K562 (cell line): ENCODE results near the gene CEBPB. TPM values are rescaled to one million over a fixed set of nuclear protein-coding genes. Genes with fewer than 3 reads are reported as not detected.

Experiments
- ATAC-seq: fragments of 200-7000 bp; cut with Tn5 transposase; 3 replicates; pipeline ENCODE4 v1.9.1; 2020; ENCODE audit warnings: moderate library complexity
- BruUV-seq: library from RNA; stranded (reverse); fragments of 400-500 nt; replicated peaks from 2 replicates; lab custom pipeline; 2021; lab: Mats Ljungman, UMichigan
- CTCF ChIA-PET: fragments of 300-600 bp; formaldehyde crosslinking; extraction: SDS; loops from one replicate; lab custom pipeline; 2021; ENCODE audit warnings: low intra/inter-chr PET ratio; lab: Yijun Ruan, JAX
- POLR2A ChIA-PET: fragments of 300-600, 350-650 bp; sonication (Branson Sonifier 250); formaldehyde crosslinking; extraction: SDS; loops from one replicate; lab custom pipeline; 2021; ENCODE audit warnings: antibody characterized with exemption, inconsistent platforms; lab: Yijun Ruan, JAX
- DNase-seq, 4 experiments: peaks; one replicate each; pipeline versions ENCODE4 v3.0.0 to v3.0.0-alpha.2; 2011 to 2018; ENCODE audit warnings: low spot score in 3 of 4, mixed read lengths in 3 of 4; ENCODE audit errors: extremely low read depth in 1 of 4
- FAIRE-seq: peaks from 2 replicates; lab custom pipeline; 2011; peaks lifted over from hg19 to GRCh38; lab: Jason Lieb, UNC
- H2AFZ ChIP-seq: 2 replicates; pipeline ENCODE4 v1.6.0; 2011; ENCODE audit warnings: low read depth, low read length, control low read depth, inconsistent platforms
- H3K27ac ChIP-seq: fragments of 200-600 bp; 3 replicates; pipeline ENCODE4 v1.8.0; 2011; ENCODE audit warnings: low read depth, mild to moderate bottlenecking, control low read depth, inconsistent platforms, low read length, moderate library complexity, mixed read lengths; ENCODE audit errors: extremely low read depth
- H3K27me3 ChIP-seq, 2 experiments: fragments of 300-600 bp in 1 of 2; 2 replicates in 1 of 2; 3 replicates in 1 of 2; pipeline versions ENCODE4 v1.6.0 to v1.8.0; 2011; ENCODE audit warnings: inconsistent platforms in 2 of 2, low read length in 2 of 2, mild to moderate bottlenecking in 1 of 2, mixed read lengths in 1 of 2, moderate library complexity in 1 of 2; ENCODE audit not compliant: control insufficient read depth in 2 of 2, insufficient read depth in 2 of 2
- H3K36me3 ChIP-seq: fragments of 300-600 bp; 3 replicates; pipeline ENCODE4 v1.8.0; 2011; ENCODE audit warnings: mild to moderate bottlenecking, low read length, inconsistent platforms; ENCODE audit not compliant: control insufficient read depth, insufficient read depth
- H3K4me1 ChIP-seq, 2 experiments: fragments of 200-600 bp in 1 of 2; replicated peaks in 1 of 2; 2 replicates in 1 of 2; 3 replicates in 1 of 2; pipeline versions ENCODE4 v1.5.1 to v1.8.0; 2011; ENCODE audit warnings: inconsistent platforms in 2 of 2, low read length in 2 of 2, mild to moderate bottlenecking in 1 of 2, mixed read lengths in 1 of 2, moderate library complexity in 1 of 2; ENCODE audit not compliant: control insufficient read depth in 2 of 2, insufficient read depth in 2 of 2
- H3K4me2 ChIP-seq: 2 replicates; pipeline ENCODE4 v1.6.1; 2011; ENCODE audit warnings: low read length, control low read depth, inconsistent platforms, mixed read lengths; ENCODE audit not compliant: insufficient read depth
- H3K4me3 ChIP-seq: fragments of 200-600 bp; sonication (generic), shearing (Covaris generic); 2 replicates; pipeline ENCODE4 v1.5.1; 2016; ENCODE audit warnings: control low read depth, inconsistent platforms
- H3K79me2 ChIP-seq: fragments of 200-600 bp; 3 replicates; pipeline ENCODE4 v1.8.0; 2011; ENCODE audit warnings: low read length, inconsistent platforms; ENCODE audit not compliant: control insufficient read depth, insufficient read depth
- H3K9ac ChIP-seq, 2 experiments: 2 replicates each; pipeline versions ENCODE4 v1.6.0 to v1.6.1; 2011; ENCODE audit warnings: low read depth in 2 of 2, low read length in 2 of 2, control low read depth in 1 of 2, inconsistent platforms in 1 of 2, mild to moderate bottlenecking in 1 of 2, mixed read lengths in 1 of 2; ENCODE audit not compliant: insufficient read depth in 1 of 2
- H3K9me1 ChIP-seq: one replicate; pipeline ENCODE4 v1.6.0; 2011; ENCODE audit warnings: inconsistent platforms, mild to moderate bottlenecking, low read length, moderate library complexity; ENCODE audit not compliant: control insufficient read depth, insufficient read depth
- H3K9me3 ChIP-seq: replicated peaks from 2 replicates; pipeline ENCODE4 v1.5.1; 2011; ENCODE audit warnings: low read depth, low read length, inconsistent platforms; ENCODE audit not compliant: control insufficient read depth, insufficient read depth
- H4K20me1 ChIP-seq: replicated peaks from 2 replicates; pipeline ENCODE4 v1.6.1; 2011; ENCODE audit warnings: low read length, inconsistent platforms, mixed read lengths; ENCODE audit not compliant: control insufficient read depth, insufficient read depth
- BMI1 ChIP-seq: fragments of 150-350 bp; IDR thresholded peaks from 2 replicates; pipeline ENCODE4 v1.6.1; 2014; ENCODE audit warnings: low read length
- CHD4 ChIP-seq: fragments of 200-600 bp; sonication (generic); IDR thresholded peaks from 3 replicates; pipeline ENCODE4 v1.6.1; 2012; ENCODE audit warnings: low read depth, mild to moderate bottlenecking, mixed read lengths, low read length, inconsistent platforms; ENCODE audit not compliant: insufficient read depth, insufficient replicate concordance, poor library complexity, severe bottlenecking
- CXXC5 ChIP-seq: fragments of 250-450 bp; sonication (Bioruptor Pico); IDR thresholded peaks from 2 replicates; pipeline ENCODE4 v1.8.0; 2022; ENCODE audit warnings: inconsistent platforms, mild to moderate bottlenecking, moderate library complexity
- E2F5 ChIP-seq: sonication (generic); formaldehyde crosslinking; IDR thresholded peaks from 2 replicates; pipeline ENCODE4 v1.8.0; 2022; ENCODE audit warnings: mild to moderate bottlenecking, missing genetic modification reagents
- E2F6 ChIP-seq, 2 experiments: IDR thresholded peaks; 2 replicates each; pipeline ENCODE4 v1.6.1; 2011; ENCODE audit warnings: borderline replicate concordance in 1 of 2, control low read depth in 1 of 2, low read depth in 1 of 2, low read length in 1 of 2, mild to moderate bottlenecking in 1 of 2, mixed read lengths in 1 of 2, moderate library complexity in 1 of 2; ENCODE audit not compliant: insufficient read depth in 1 of 2, insufficient read length in 1 of 2, poor library complexity in 1 of 2, severe bottlenecking in 1 of 2; ENCODE audit errors: extremely low read depth in 1 of 2
- FIP1L1 ChIP-seq: fragments of 200-400 bp; formaldehyde crosslinking; IDR thresholded peaks from 2 replicates; pipeline ENCODE4 v1.6.1; 2018; ENCODE audit warnings: mild to moderate bottlenecking, low read depth, low read length; ENCODE audit not compliant: poor library complexity, severe bottlenecking
- KAT2B ChIP-seq: IDR thresholded peaks from one replicate; pipeline ENCODE4 v1.6.1; 2012; ENCODE audit warnings: low read depth, mild to moderate bottlenecking, control low read depth, inconsistent platforms, low read length, moderate library complexity
- KAT7 ChIP-seq: sonication (generic); formaldehyde crosslinking; IDR thresholded peaks from 2 replicates; pipeline ENCODE4 v1.8.0; 2022; ENCODE audit warnings: missing genetic modification reagents, mild to moderate bottlenecking, borderline replicate concordance
- KLF1 ChIP-seq: fragments of 450-650 bp; IDR thresholded peaks from 2 replicates; pipeline ENCODE4 v1.6.1; 2016; ENCODE audit warnings: missing genetic modification characterization, missing compliant biosample characterization
- POLR2AphosphoS2 ChIP-seq: IDR thresholded peaks from 2 replicates; pipeline ENCODE4 v1.6.1; 2012; ENCODE audit warnings: low read length, improper control_type of control experiment
- SPI1 ChIP-seq: IDR thresholded peaks from 2 replicates; pipeline ENCODE4 v1.6.1; 2011; ENCODE audit warnings: low read depth, low read length, control low read depth, borderline replicate concordance
- TOE1 ChIP-seq, 2 experiments: fragments of 450-650 bp in 1 of 2; sonication (generic) in 1 of 2; formaldehyde crosslinking in 1 of 2; IDR thresholded peaks; 2 replicates each; pipeline versions ENCODE4 v1.7.1 to v1.8.0; 2016 to 2022; ENCODE audit warnings: borderline replicate concordance in 2 of 2, mild to moderate bottlenecking in 2 of 2, antibody characterized with exemption in 1 of 2, inconsistent platforms in 1 of 2, low read depth in 1 of 2, missing genetic modification reagents in 1 of 2, moderate library complexity in 1 of 2
- ZFP91 ChIP-seq: sonication (generic); formaldehyde crosslinking; IDR thresholded peaks from 2 replicates; pipeline ENCODE4 v1.8.0; 2022; ENCODE audit warnings: mild to moderate bottlenecking, missing genetic modification reagents
- ZNF224 ChIP-seq: sonication (generic); formaldehyde crosslinking; IDR thresholded peaks from 2 replicates; pipeline ENCODE4 v1.8.0; 2022; ENCODE audit warnings: mild to moderate bottlenecking, missing genetic modification reagents
- ZNF282 ChIP-seq: sonication (generic); formaldehyde crosslinking; IDR thresholded peaks from 2 replicates; pipeline ENCODE4 v1.8.1; 2023; ENCODE audit warnings: missing genetic modification reagents
- WGBS: fragments of 100-300 bp; shearing (Covaris generic); methylation state at CpG from one replicate; pipeline ENCODE4 v1.1.6; 2016; ENCODE audit warnings: low coverage, mixed read lengths; ENCODE audit not compliant: insufficient coverage; ENCODE audit errors: missing lambda C conversion rate; 5-methylcytosine and 5-hydroxymethylcytosine counted together
- in situ Hi-C: fragments of 300-500 bp; cut with MboI; formaldehyde crosslinking; loops from 4 replicates; pipeline ENCODE4 v1.15.0; 2018; ENCODE audit warnings: inconsistent platforms, mixed read lengths
- intact Hi-C: fragments of 100-400 bp; cut with micrococcal nuclease; formaldehyde crosslinking; loops from 2 replicates; pipeline ENCODE4 v1.14.2; 2022
- polyA plus RNA-seq, 8 experiments: library from polyadenylated mRNA; depleted of rRNA in 4 of 8; stranded (reverse) in 5 of 8; unstranded in 3 of 8; fragments of >200 nt; fragmentation: Nextera tagmentation in 2 of 8; fragmentation: Illumina TruSeq in 1 of 8; extraction: Ambion mirVana in 2 of 8; extraction: Trizol in 1 of 8; gene quantifications; 2 replicates each; pipeline versions ENCODE4 v1.2.1 to v1.2.3, GENCODE V29; 2011 to 2014; ENCODE audit warnings: inconsistent platforms in 1 of 8, missing spikeins in 1 of 8
- total RNA-seq, 7 experiments: library from RNA; depleted of rRNA in 6 of 7; stranded (reverse); fragments of >200 nt in 6 of 7; fragmentation: Illumina TruSeq in 2 of 7; extraction: Trizol in 2 of 7; gene quantifications; 2 replicates each; pipeline versions ENCODE4 v1.2.1 to v1.2.3, GENCODE V29; 2011 to 2021; ENCODE audit warnings: low replicate concordance in 1 of 7

CEBPB gene
- total and polyA plus RNA-seq, 9 of the 15 experiments (the other 6 are each of a cell fraction or from before 2014, with no cell fraction given) = 1.2 to 72.6 (median 7.8) TPM

GRCh38 chr20:50193836-50194421, 3.3 kb downstream of the CEBPB start (continued):
- TF ChIP-seq KLF1 (tag) (peak; percentile 35; the same call in 1 of the 2 replicates), CXXC5 (peak; percentile 3; the same call in 1 of the 2 replicates), ZNF282 (CRISPR knock-in tag) (peak; percentile 32; the same call in 1 of the 2 replicates), KAT7 (peak; percentile 72), FIP1L1 (no peak), E2F6 (IDR thresholded peaks at IDR 0.05; ENCODE audit: borderline replicate concordance in 1 of 2, extremely low read depth in 1 of 2, insufficient read depth in 1 of 2, insufficient read length in 1 of 2, low read depth in 1 of 2, low read length in 1 of 2, poor library complexity in 1 of 2, severe bottlenecking in 1 of 2) (peak in 1 of 2 experiments; percentile 29)

GRCh38 chr20:50194422-50194830, 3.8 kb downstream of the CEBPB start:
- peak overlapping the region; percentile 96 for H3K4me2 ChIP-seq
- in situ Hi-C loops = no loop called here
- FAIRE-seq (no peak), ATAC-seq (no peak), DNase-seq (no peak)
- H2AFZ ChIP-seq = no peak overlapping the region
- H3K27me3 ChIP-seq = no peaks in the 10 kb centered on the region
- POLR2A ChIA-PET = interaction anchor here (0.6 to 2.4 kb wide), 14 partner anchors 8 to 764 kb away, joined by 3 to 17 read pairs (median 4); partner anchors contain the start of gene DPM1
- peaks cover 16% of the 10 kb centered on the region; the same call in 1 of the 2 replicates for H4K20me1 ChIP-seq
- H3K27ac ChIP-seq = peak overlapping the region; percentile 54; the same call in 1 of the 3 replicates
- H3K36me3 ChIP-seq = peaks cover 18% of the 10 kb centered on the region
- 0 out of 2 replicates have a peak overlapping the region, but pooled peaks have one; percentile 95 for H3K4me3 ChIP-seq
- 78% methylated on average over 6 of the region's 7 CpGs for WGBS
- intact Hi-C loops = loop anchor here (5.0 kb wide), 1 partner anchor 98 kb away; no protein-coding TSS in a partner anchor
- BruUV-seq = no TSS peak
- peaks cover 41% of the 10 kb centered on the region for H3K79me2 ChIP-seq
- peaks cover 42 to 77% of the 10 kb centered on the region in 2 experiments for H3K4me1 ChIP-seq
- H3K9me3 ChIP-seq = no peaks in the 10 kb centered on the region; the same call in 1 of the 2 replicates
- peak overlapping the region; percentile 95 to 96 for H3K9ac ChIP-seq
- peaks cover 12% of the 10 kb centered on the region for H3K9me1 ChIP-seq
- CTCF ChIA-PET = no interaction called here
- TF ChIP-seq POLR2AphosphoS2 (0 out of 2 replicates have a peak, but pooled peaks have one; percentile 2), ZNF224 (CRISPR knock-in tag) (0 out of 2 replicates have a peak, but pooled peaks have one; percentile 17), ZFP91 (CRISPR knock-in tag) (0 out of 2 replicates have a peak, but pooled peaks have one; percentile 18), SPI1 (peak; percentile 17; the same call in 1 of the 2 replicates), E2F5 (peak; percentile 63; the same call in 1 of the 2 replicates), CHD4 (no peak), BMI1 (no peak), KAT2B (no peak), TOE1 (IDR thresholded peaks at IDR 0.05; ENCODE audit: borderline replicate concordance) (no peak), TOE1 (CRISPR knock-in tag; IDR thresholded peaks at IDR 0.05; ENCODE audit: borderline replicate concordance, low read depth) (0 out of 2 replicates have a peak, but pooled peaks have one; percentile 75)
